GM12864 (cell line): ENCODE measurements around the gene IQGAP2.

Experiments
- DNase-seq: peaks from one replicate; pipeline ENCODE4 v3.0.0-alpha.2; 2011; ENCODE audit warnings: low read depth
- H3K4me3 ChIP-seq: 2 replicates; pipeline ENCODE4 v1.5.1; 2011; ENCODE audit warnings: mild to moderate bottlenecking, low read depth, low read length, control low read depth
- CTCF ChIP-seq: IDR thresholded peaks from 2 replicates; pipeline ENCODE4 v1.5.1; 2011; ENCODE audit warnings: low read depth, mild to moderate bottlenecking, moderate library complexity, low read length, control low read depth, inconsistent platforms; ENCODE audit errors: missing control alignments

The IQGAP2 gene

GRCh38 chr5:76384189-76384588 lies 18.9 kb upstream of the IQGAP2 start:
- TF ChIP-seq CTCF, result no peak
- DNase-seq, result no peak
- no peak overlapping the region for H3K4me3 ChIP-seq

GRCh38 chr5:76384705-76385104 lies 18.4 kb upstream of the IQGAP2 start:
- DNase-seq, result no peak
- no peak overlapping the region for H3K4me3 ChIP-seq
- no peak for TF ChIP-seq CTCF

GRCh38 chr5:76385540-76385939 lies 17.5 kb upstream of the IQGAP2 start:
- H3K4me3 ChIP-seq, result no peak overlapping the region
- TF ChIP-seq CTCF, result no peak
- no peak for DNase-seq

GRCh38 chr5:76386360-76386759 lies 16.7 kb upstream of the IQGAP2 start:
- no peak for TF ChIP-seq CTCF
- no peak overlapping the region for H3K4me3 ChIP-seq
- DNase-seq, result no peak

GRCh38 chr5:76388236-76388635 lies 14.8 kb upstream of the IQGAP2 start:
- DNase-seq, result no peak
- H3K4me3 ChIP-seq, result no peak overlapping the region
- no peak for TF ChIP-seq CTCF

GRCh38 chr5:76388791-76389512 lies 14.1 kb upstream of the IQGAP2 start:
- DNase-seq, result no peak
- no peak overlapping the region for H3K4me3 ChIP-seq
- TF ChIP-seq CTCF, result no peak

GRCh38 chr5:76389513-76390154 lies 13.5 kb upstream of the IQGAP2 start:
- no peak for TF ChIP-seq CTCF

More at GRCh38 chr5:76389513-76390154, 13.5 kb upstream of the IQGAP2 start:
- no peak for DNase-seq
- H3K4me3 ChIP-seq, result no peak overlapping the region
